GM12892 (cell line): Measurements from ENCODE around the gene CCKAR.
"Not testable (repeated sequence)": the region's sequence is repeated elsewhere in the genome, so short reads cannot be mapped to it uniquely, and the experiment has no call there.

Experiments
- DNase-seq: peaks from one replicate; pipeline ENCODE4 v3.0.0; 2011; ENCODE audit not compliant: insufficient read length
- FAIRE-seq: peaks from 2 replicates; lab custom pipeline; 2011; peaks lifted over from hg19 to GRCh38; lab: Jason Lieb, UNC
- POLR2A ChIP-seq: IDR thresholded peaks from 2 replicates; pipeline ENCODE4 v1.6.1; 2011; ENCODE audit warnings: low read depth, low read length, control low read depth
- POLR2AphosphoS5 ChIP-seq: IDR thresholded peaks from 2 replicates; pipeline ENCODE4 v1.6.1; 2011; ENCODE audit warnings: low read depth, low read length, control low read depth
- TAF1 ChIP-seq: IDR thresholded peaks from 2 replicates; pipeline ENCODE4 v1.6.1; 2011; ENCODE audit warnings: low read depth, mild to moderate bottlenecking, control low read depth, low read length, borderline replicate concordance

The CCKAR gene

GRCh38 chr4:26510334-26510964, 20.2 kb upstream of the CCKAR start:
- no peak for TF ChIP-seq POLR2A
- no peak for TF ChIP-seq POLR2AphosphoS5
- no peak for TF ChIP-seq TAF1
- no peak for DNase-seq
- FAIRE-seq, result no peak

DNA sequence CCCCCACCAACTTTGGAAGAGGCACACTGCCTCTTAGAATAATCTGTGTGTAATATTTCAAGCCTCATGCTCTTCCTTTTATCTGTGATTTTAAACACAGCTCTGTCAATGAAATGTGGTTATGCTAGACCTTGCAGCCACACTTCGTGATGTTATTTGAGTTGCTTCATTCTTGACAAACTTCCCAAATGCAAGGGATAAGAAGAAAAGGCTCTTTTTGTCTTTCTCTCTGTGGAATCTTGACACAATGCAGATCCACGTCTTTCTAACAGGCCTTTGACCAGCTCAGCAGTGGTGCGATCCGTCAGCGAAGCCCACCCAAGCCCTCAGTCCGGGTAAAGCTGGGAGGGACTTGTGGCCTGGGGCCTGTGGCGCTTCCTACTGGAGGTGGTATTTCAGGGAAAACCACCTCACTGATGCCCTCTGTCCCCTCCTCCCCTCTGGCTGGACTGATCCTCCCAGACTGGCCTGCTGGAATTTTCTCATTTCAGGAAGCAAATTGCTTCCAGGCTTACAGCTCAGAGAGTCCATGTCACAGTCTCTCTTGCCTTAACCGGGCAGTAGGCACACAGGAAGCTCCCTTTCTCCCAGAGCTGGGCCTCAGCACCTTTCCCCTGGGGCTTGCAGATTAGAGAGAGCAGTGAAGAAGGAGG, 19.5 kb upstream of the CCKAR start:
- no peak for FAIRE-seq
- no peak for TF ChIP-seq TAF1
- no peak for TF ChIP-seq POLR2AphosphoS5
- no peak for TF ChIP-seq POLR2A

DNA sequence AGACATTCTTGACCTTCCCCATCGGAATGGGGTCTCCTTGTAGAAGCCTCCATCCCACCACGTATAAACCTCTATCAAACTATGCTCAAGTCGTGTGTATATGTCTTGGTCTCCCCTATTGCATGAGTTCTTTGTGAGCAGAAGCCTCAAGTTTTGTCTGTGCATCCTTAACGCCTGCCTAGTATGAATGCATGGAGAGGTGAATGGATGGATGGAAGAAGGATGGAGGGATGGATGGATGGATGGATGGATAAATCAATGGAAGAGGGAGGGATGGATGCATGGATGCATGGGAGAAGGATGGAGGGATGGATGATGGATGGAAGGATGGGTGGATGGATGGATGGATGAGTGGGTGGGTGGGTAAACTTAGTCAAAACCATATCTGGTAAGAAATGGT, 17.0 kb upstream of the CCKAR start:
- FAIRE-seq, result no peak
- TF ChIP-seq POLR2AphosphoS5 (no peak), TAF1 (no peak), POLR2A (no peak)
- no peak for DNase-seq

More for the DNA sequence above, 19.5 kb upstream of the CCKAR start:
- DNase-seq, result no peak

DNA sequence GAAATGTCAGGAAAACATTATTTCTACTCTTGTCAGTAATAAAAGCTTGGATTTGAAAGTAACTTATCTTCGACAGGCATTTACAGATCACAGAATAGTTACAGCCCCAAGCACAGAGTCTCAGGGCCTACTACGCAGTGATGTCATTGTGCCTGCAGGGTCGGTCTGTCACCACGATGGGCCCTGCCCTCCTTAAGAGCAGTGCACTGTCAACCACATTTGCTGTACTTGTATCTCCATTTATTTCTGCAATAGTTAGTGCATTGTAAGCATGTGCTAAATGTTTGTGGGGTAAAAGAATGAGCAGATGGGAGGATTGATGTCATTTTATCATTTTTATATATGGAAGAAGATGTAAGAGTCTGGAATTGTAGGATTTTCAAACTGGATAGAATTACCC, 13.6 kb upstream of the CCKAR start:
- FAIRE-seq, result no peak
- TF ChIP-seq TAF1 (no peak), POLR2A (no peak), POLR2AphosphoS5 (no peak)

DNA sequence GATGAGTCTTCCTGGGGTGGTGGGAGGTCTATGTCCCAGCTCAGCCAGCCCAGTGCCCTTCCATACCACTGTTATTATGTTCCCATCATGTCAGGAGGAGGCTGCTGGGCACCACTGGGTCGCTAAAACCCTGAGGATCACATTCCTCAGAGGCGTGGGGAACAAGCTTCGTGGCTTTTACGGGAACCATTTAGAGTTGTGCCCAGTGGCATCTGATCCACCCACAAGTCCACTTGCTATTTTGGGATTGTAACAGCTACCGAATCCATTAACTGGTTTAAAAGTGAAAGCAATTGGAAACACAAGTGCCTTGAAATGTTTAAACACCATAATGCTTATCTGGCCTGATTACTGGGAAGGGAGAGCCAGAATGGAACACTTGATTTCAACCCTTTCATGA, 13.1 kb upstream of the CCKAR start:
- DNase-seq (no peak), FAIRE-seq (no peak)
- TF ChIP-seq TAF1 (no peak), POLR2AphosphoS5 (no peak), POLR2A (no peak)

More for the DNA sequence above, 13.6 kb upstream of the CCKAR start:
- no peak for DNase-seq

DNA sequence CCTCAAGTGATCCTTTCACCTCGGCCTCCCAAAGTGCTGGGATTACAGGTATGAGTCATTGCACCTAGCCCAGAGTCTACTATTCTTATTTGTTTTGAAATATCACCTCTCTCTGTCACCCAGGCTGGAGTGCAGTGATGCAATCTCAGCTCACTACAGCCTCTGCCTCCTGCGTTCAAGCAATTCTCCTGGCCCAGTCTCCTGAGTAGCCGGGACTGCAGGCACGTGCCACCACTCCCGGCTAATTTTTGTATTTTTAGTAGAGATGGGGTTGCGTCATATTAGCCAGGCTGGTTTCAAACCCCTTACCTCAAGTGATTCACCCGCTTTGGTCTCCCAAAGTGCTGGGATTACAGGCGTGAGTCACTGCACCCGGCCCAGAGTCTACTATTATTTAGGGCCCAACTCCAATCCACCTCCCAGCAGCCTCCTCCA, 10.3 kb upstream of the CCKAR start:
- not testable (repeated sequence) for FAIRE-seq, DNase-seq

- DNase-seq (no peak), FAIRE-seq (no peak)
- TF ChIP-seq TAF1 (no peak), POLR2A (no peak), POLR2AphosphoS5 (no peak)
Observed at GRCh38 chr4:26496207-26496783, 6.0 kb upstream of the CCKAR start.

DNA sequence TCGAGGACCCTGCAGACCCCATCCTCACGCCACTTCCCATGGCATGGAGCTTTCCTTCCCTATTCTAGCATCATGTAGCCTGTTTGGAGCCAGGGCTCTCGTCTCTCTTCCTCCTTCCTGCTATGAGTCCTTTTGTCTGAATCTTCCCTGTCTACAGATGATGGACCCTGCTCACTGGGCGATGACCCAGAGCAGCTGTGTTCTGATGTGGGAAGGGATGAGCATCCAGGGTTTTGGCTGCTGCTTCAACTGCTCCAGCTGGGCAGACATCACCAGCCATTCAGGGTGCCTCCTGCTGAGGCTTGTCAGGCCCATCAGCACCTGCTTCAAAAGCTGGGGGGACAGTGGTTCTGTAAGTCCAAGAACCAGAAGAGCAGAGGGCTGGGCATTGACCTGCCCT, 3.2 kb upstream of the CCKAR start:
- no peak for DNase-seq
- FAIRE-seq, result no peak
- TF ChIP-seq TAF1 (no peak), POLR2A (no peak), POLR2AphosphoS5 (no peak)

DNA sequence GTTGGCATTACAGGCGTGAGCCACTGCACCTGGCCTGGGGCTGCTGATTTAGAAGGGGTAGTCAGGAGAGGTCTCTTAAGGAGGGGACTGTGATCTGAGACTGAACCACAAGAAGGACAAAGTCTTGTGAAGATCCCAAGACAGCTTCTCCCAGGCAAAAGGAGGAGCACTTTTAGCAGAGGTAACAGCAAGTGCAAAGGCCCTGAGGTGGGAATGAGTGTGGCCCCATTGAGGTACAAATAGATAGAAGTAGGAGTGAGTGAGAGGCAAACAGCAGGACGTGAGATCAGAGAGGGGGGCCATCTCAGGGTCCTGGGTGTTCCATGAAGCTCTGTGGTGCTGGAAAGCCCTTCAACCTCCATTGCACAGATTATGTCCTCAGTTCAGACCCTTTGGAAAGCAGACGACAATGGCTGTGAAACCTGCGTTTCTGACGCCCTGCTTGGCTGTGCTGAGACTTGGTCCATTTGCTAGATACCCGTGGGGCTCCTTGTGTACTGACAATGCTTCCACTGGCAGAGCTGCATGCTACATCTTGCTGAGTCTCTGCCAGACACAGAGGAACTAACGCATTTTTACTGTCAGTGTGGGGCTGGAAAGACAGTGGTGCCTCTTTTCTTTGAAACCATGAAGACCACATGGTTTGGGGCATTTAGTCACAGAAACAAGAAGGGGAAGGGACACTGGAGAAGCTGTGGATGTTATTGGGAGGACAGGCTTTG, 1.3 kb upstream of the CCKAR start:
- no peak for FAIRE-seq
- TF ChIP-seq POLR2AphosphoS5 (no peak), POLR2A (no peak), TAF1 (no peak)
- DNase-seq, result no peak

DNA sequence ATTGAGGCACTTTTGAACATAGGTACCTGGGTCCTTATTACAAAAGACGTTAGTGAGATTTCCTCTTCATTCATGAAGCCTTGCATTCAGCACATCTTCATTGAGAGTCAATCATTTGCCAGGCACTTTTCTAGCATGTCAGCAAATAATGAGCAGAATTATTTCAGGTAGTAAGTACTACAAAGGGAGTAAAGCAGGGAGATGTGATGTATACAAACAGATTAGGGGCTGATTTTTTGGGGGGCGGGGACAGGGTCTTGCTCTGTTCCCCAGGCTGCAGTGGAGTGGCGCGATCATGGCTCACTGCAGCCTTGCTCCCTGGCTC, 638 bp upstream of the CCKAR start:
- FAIRE-seq (no peak), DNase-seq (no peak)
- TF ChIP-seq POLR2A, result no peak
- TF ChIP-seq TAF1, result no peak
- TF ChIP-seq POLR2AphosphoS5, result no peak

DNA sequence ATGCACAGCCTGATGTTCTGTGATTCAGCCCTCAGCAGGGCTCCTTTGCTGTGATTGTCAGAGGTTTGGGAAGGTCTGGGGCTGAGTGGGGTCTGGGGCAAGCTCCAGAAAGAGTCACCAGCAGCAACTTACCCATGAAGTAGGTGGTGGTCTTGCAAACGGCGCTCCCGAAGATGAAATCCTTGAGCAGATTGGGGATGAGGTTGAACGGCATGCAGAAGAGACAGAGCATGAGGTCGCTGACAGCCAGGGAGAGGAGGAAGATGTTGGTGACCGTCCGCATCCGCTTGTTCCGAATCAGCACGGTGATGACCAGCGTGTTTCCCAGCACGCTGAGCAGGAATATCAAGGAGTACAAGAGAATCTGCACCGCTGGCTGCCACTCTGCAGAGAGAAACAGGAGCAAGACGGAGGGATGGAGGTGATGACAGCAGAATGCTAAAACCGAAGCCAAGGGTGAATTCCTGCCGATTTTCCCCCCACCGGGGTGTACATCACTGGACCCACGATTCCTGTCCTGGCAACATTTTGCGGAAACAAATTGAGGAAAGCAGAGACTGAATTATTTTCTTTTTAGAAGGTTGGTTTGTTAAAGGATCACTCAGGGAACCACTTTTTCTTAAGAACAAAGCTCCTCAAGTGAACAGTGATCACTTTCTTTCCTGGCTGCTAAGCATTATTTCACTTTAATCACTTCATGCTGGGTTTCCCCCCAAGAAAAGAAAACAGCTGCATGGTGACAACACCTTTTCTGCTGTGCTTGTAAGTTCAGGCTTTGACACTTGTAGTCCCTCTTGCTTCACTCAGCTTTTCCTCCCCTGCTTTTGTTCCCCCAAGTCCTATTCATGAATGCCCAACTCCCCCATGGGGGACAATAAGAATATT, 941 bp downstream of the CCKAR start:
- DNase-seq (no peak), FAIRE-seq (no peak)
- no peak for TF ChIP-seq POLR2AphosphoS5
- no peak for TF ChIP-seq POLR2A
